ENCODE measurements around the gene FAM120B. TPM values are rescaled to one million over a fixed set of nuclear protein-coding genes. Genes with fewer than 3 reads are reported as not detected.

Gene FAM120B
- total RNA-seq, 1 experiment from 2014 or later = 25.2 TPM

- no peak overlapping the region for H3K4me3 ChIP-seq (replicated peaks in 1 of 2; ENCODE audit: low read depth in 1 of 2, low read length in 2 of 2)
- no peaks in the 10 kb centered on the region for H4K20me1 ChIP-seq (ENCODE audit: insufficient read depth)
- TF ChIP-seq RAD21 (IDR thresholded peaks at IDR 0.05; ENCODE audit: low read depth) = no peak
- no peak for TF ChIP-seq CTCF (IDR thresholded peaks at IDR 0.05 in 2 of 3, conservative IDR thresholded peaks at IDR 0.05 in 1 of 3; ENCODE audit: borderline replicate concordance in 1 of 3, insufficient read depth in 1 of 3, low read depth in 2 of 3, low read length in 2 of 3)
- TF ChIP-seq CBX3 (IDR thresholded peaks at IDR 0.05; ENCODE audit: low read depth) = no peak
- no peak for TF ChIP-seq CEBPB (IDR thresholded peaks at IDR 0.05; ENCODE audit: low read depth)
- TF ChIP-seq EZH2 (IDR thresholded peaks at IDR 0.05) = no peak
- TF ChIP-seq MAX (IDR thresholded peaks at IDR 0.05) = no peak
- no peak for TF ChIP-seq SP1 (IDR thresholded peaks at IDR 0.05; ENCODE audit: low read depth)
- no peak for TF ChIP-seq ZFX (IDR thresholded peaks at IDR 0.05)
- TF ChIP-seq ELF1 (IDR thresholded peaks at IDR 0.05; ENCODE audit: borderline replicate concordance, low read depth) = no peak
- no peak for TF ChIP-seq SIN3A (IDR thresholded peaks at IDR 0.05; ENCODE audit: low read depth)
- no peak for TF ChIP-seq SRF (IDR thresholded peaks at IDR 0.05; ENCODE audit: low read depth)
- TF ChIP-seq REST (IDR thresholded peaks at IDR 0.05; ENCODE audit: low read depth) = no peak
- no peak for TF ChIP-seq FOSL1 (IDR thresholded peaks at IDR 0.05; ENCODE audit: low read depth)
- no peak for TF ChIP-seq EZH2phosphoT487 (IDR thresholded peaks at IDR 0.05; ENCODE audit: borderline replicate concordance)
- TF ChIP-seq POLR2AphosphoS5 (IDR thresholded peaks at IDR 0.05; ENCODE audit: low read depth, low read length) = no peak
- no peak for TF ChIP-seq TCF7L2 (IDR thresholded peaks at IDR 0.05; ENCODE audit: borderline replicate concordance, extremely low read depth, insufficient read depth, insufficient read length)
- no peak for TF ChIP-seq ZNF274 (IDR thresholded peaks at IDR 0.05; ENCODE audit: low read depth, low read length)
- BruUV-seq (replicated peaks) = no TSS peak
- H3K27me3 ChIP-seq (ENCODE audit: insufficient read depth, low read length) = no peaks in the 10 kb centered on the region
- no peaks in the 10 kb centered on the region for H3K9me2 ChIP-seq (ENCODE audit: insufficient read depth)
- intact Hi-C loops (cut with micrococcal nuclease) = no loop called here
- no peaks in the 10 kb centered on the region for H3K4me1 ChIP-seq (ENCODE audit: control insufficient read depth in 1 of 2, insufficient read depth in 2 of 2, low read length in 2 of 2)
- H3K36me3 ChIP-seq (ENCODE audit: control insufficient read depth in 1 of 2, insufficient read depth in 2 of 2, low read length in 2 of 2) = peaks cover 0 to 6% of the 10 kb centered on the region in 2 experiments; a peak in 1 of 4 replicates
- RAD21 ChIA-PET (ENCODE audit: low non-redundant PET in 1 of 2, low total read pairs in 2 of 2, uncharacterized antibody in 2 of 2, unreplicated experiment in 2 of 2) = no interaction called here
- H3K9ac ChIP-seq (ENCODE audit: low read length) = no peak overlapping the region
- H3K4me2 ChIP-seq (ENCODE audit: low read length) = no peak overlapping the region
- CTCF ChIA-PET = no interaction called here
- POLR2A ChIA-PET = no interaction called here
- ATAC-seq = no peak
- no peak overlapping the region for H3K27ac ChIP-seq (ENCODE audit: low read depth, low read length)
- DNase-seq (ENCODE audit: low read depth, low spot score) = no peak
- H3K79me2 ChIP-seq (ENCODE audit: insufficient read depth, low read length) = no peaks in the 10 kb centered on the region
- H2AFZ ChIP-seq (ENCODE audit: low read depth, low read length, poor library complexity, severe bottlenecking) = no peak overlapping the region
- no peaks in the 10 kb centered on the region for H3K9me3 ChIP-seq (ENCODE audit: control insufficient read depth in 1 of 2, insufficient read depth in 1 of 2, low read depth in 1 of 2, low read length in 2 of 2)
Measured at GRCh38 chr6:170388113-170388512, 81.6 kb downstream of the FAM120B start.

Data from HCT116 (cell line).